Chondrocyte (in vitro differentiated cells): Measurements from ENCODE around the gene MRPL55. TPM values are rescaled to one million over a fixed set of nuclear protein-coding genes. Genes with fewer than 3 reads are reported as not detected.
A peak's percentile ranks its signal among the peaks of the same experiment; 100 is the strongest.

Experiments used
- DNase-seq: peaks from one replicate; pipeline ENCODE4 v3.0.0; 2021; ENCODE audit warnings: mixed read lengths, low spot score
- H3K27ac Mint-ChIP-seq: one replicate; pipeline ENCODE4 v1.8.0; 2021; ENCODE audit warnings: mild to moderate bottlenecking, moderate library complexity, mixed read lengths; ENCODE audit not compliant: unreplicated experiment
- H3K27me3 Mint-ChIP-seq: 2 replicates; pipeline ENCODE4 v1.8.0; 2021; ENCODE audit warnings: low read depth, mixed read lengths
- H3K36me3 Mint-ChIP-seq: 2 replicates; pipeline ENCODE4 v1.8.0; 2021; ENCODE audit warnings: low read depth, mixed read lengths
- H3K4me1 Mint-ChIP-seq: 2 replicates; pipeline ENCODE4 v1.8.0; 2021; ENCODE audit warnings: low read depth, mild to moderate bottlenecking, mixed read lengths
- H3K4me3 Mint-ChIP-seq: one replicate; pipeline ENCODE4 v1.8.0; 2021; ENCODE audit warnings: mild to moderate bottlenecking, moderate library complexity, mixed read lengths; ENCODE audit not compliant: unreplicated experiment
- H3K9me3 Mint-ChIP-seq: 2 replicates; pipeline ENCODE4 v1.8.0; 2021; ENCODE audit warnings: low read depth, mixed read lengths
- microRNA-seq: library from miRNA; unstranded; fragments of <30 nt; microRNA quantifications from one replicate; pipeline ENCODE4 v1.2.0, GENCODE V29; 2020; ENCODE audit warnings: borderline number of aligned reads
- total RNA-seq: library from RNA; stranded (reverse); gene quantifications from 3 replicates; pipeline ENCODE4 v1.2.1, GENCODE V29; 2021
- TF ChIP-seq, protein P1 (sequence below): fragments of 200-600 bp; sonication (generic); IDR thresholded peaks from 2 replicates; pipeline ENCODE4 v1.5.0; 2021; ENCODE audit warnings: antibody characterized with exemption, mild to moderate bottlenecking, moderate library complexity

MRPL55 gene
- total RNA-seq, 1 donor from 2014 or later, result 48.6 TPM

DNA sequence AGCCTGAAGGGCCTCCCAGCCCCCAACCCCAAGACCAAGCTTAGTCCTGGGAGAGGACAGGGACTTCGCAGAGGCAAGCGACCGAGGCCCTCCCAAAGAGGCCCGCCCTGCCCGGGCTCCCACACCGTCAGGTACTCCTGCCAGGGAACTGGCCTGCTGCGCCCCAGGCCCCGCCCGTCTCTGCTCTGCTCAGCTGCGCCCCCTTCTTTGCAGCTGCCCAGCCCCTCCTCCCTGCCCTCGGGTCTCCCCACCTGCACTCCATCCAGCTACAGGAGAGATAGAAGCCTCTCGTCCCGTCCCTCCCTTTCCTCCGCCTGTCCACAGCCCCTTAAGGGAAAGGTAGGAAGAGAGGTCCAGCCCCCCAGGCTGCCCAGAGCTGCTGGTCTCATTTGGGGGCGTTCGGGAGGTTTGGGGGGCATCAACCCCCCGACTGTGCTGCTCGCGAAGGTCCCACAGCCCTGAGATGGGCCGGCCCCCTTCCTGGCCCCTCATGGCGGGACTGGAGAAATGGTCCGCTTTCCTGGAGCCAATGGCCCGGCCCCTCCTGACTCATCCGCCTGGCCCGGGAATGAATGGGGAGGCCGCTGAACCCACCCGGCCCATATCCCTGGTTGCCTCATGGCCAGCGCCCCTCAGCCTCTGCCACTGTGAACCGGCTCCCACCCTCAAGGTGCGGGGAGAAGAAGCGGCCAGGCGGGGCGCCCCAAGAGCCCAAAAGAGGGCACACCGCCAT, 48.5 kb downstream of the MRPL55 start:
- TF ChIP-seq, protein P1, sequence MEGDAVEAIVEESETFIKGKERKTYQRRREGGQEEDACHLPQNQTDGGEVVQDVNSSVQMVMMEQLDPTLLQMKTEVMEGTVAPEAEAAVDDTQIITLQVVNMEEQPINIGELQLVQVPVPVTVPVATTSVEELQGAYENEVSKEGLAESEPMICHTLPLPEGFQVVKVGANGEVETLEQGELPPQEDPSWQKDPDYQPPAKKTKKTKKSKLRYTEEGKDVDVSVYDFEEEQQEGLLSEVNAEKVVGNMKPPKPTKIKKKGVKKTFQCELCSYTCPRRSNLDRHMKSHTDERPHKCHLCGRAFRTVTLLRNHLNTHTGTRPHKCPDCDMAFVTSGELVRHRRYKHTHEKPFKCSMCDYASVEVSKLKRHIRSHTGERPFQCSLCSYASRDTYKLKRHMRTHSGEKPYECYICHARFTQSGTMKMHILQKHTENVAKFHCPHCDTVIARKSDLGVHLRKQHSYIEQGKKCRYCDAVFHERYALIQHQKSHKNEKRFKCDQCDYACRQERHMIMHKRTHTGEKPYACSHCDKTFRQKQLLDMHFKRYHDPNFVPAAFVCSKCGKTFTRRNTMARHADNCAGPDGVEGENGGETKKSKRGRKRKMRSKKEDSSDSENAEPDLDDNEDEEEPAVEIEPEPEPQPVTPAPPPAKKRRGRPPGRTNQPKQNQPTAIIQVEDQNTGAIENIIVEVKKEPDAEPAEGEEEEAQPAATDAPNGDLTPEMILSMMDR, result peak; percentile 19
- H3K27me3 Mint-ChIP-seq, result peaks cover 39% of the 10 kb centered on the region
- DNase-seq, result peak; percentile 87
- peaks cover 9% of the 10 kb centered on the region for H3K4me1 Mint-ChIP-seq
- no peaks in the 10 kb centered on the region for H3K36me3 Mint-ChIP-seq
- H3K27ac Mint-ChIP-seq, result no peak overlapping the region
- H3K4me3 Mint-ChIP-seq, result no peak overlapping the region
- H3K9me3 Mint-ChIP-seq, result peaks cover 3% of the 10 kb centered on the region

DNA sequence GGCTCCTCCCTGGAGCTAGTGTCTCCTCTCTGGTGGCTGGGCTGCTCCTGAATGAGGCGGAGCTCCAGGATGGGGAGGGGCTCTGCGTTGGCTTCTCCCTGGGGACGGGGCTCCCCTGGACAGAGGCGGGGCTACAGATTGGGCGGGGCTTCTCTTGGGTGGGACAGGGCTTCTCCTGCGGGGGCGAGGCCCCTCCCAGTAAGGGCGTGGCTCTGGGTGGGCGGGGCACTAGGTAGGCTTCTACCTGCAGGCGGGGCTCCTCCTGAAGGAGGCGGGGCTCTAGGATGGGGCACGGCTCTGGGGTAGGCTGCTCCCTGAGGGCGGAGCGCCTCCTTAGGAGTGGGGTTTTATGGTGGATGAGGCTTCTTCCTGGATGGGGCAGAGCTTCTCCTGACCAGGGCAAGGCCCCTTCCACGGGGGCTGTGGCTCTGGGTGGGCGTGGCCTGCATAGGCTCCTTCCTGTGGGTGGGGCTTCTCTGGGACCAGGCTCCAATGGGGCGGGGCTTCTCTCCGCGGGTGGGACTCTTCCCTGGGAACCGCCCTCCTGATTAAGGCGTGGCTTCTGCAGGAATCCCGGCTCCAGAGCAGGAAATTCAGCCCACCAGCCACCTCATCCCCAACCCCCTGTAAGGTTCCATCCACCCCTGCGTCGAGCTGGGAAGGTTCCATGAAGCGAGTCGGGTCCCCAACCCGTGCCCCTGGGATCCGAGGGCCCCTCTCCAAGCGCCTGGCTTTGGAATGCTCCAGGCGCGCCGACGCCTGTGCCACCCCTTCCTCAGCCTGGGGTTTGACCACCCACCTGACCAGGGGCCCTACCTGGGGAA, 49.3 kb downstream of the MRPL55 start:
- Mint-ChIP-seq H3K27ac (no peak overlapping the region), H3K4me1 (peaks cover 9% of the 10 kb centered on the region), H3K36me3 (no peaks in the 10 kb centered on the region), H3K27me3 (peaks cover 43% of the 10 kb centered on the region), H3K9me3 (peaks cover 6% of the 10 kb centered on the region), H3K4me3 (no peak overlapping the region)
- TF ChIP-seq, protein P1, result no peak
- peak; percentile 88 for DNase-seq

DNA sequence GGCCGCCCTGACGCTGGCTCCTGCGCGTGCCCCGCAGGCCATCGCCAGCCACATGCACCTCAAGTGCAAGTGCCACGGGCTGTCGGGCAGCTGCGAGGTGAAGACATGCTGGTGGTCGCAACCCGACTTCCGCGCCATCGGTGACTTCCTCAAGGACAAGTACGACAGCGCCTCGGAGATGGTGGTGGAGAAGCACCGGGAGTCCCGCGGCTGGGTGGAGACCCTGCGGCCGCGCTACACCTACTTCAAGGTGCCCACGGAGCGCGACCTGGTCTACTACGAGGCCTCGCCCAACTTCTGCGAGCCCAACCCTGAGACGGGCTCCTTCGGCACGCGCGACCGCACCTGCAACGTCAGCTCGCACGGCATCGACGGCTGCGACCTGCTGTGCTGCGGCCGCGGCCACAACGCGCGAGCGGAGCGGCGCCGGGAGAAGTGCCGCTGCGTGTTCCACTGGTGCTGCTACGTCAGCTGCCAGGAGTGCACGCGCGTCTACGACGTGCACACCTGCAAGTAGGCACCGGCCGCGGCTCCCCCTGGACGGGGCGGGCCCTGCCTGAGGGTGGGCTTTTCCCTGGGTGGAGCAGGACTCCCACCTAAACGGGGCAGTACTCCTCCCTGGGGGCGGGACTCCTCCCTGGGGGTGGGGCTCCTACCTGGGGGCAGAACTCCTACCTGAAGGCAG, 50.0 kb downstream of the MRPL55 start:
- DNase-seq, result peak; percentile 79
- no peaks in the 10 kb centered on the region for H3K36me3 Mint-ChIP-seq
- no peak overlapping the region for H3K4me3 Mint-ChIP-seq
- peaks cover 9% of the 10 kb centered on the region for H3K4me1 Mint-ChIP-seq
- TF ChIP-seq, protein P1, result no peak
- H3K27me3 Mint-ChIP-seq, result peaks cover 44% of the 10 kb centered on the region
- no peak overlapping the region for H3K27ac Mint-ChIP-seq
- H3K9me3 Mint-ChIP-seq, result peaks cover 8% of the 10 kb centered on the region

DNA sequence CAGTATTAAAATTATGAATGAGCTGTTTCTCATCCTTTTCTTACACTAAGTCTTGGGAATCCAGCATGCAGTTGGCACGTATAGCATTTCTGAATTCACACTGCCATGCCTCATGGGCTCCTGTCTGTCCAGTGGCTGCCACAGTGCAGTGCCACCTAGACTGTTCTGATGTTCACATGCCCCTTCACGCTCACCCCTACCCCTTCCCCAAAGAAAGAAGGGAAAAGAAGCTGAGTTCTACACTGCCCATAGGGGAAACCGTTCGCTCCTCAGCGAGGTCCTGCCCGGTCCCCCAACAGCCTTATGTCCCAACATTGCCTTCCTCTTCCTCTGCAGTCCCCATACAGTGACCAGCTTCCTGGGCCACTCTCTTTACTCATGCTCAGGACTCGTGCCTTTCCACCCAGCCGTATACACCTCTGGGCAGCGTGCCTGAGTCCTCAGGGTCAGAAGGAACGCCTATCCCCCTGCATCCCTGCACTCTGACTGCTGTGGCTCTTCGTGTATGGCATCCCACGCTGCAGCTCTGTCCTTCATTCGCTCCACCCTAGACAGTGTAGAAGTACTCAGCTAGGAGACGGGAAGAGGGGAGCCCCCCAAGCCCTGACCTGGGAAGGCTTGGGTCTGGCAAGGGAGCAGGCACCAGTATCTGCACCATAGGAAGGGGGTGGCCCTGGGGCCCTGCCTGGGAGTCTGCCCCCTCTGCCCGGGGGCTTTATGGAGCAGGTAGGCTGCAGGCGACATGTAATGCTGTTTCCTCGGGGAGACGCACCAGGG, 50.7 kb downstream of the MRPL55 start:
- peaks cover 9% of the 10 kb centered on the region for H3K4me1 Mint-ChIP-seq
- peaks cover 2% of the 10 kb centered on the region for H3K36me3 Mint-ChIP-seq
- no peak overlapping the region for H3K4me3 Mint-ChIP-seq
- peaks cover 8% of the 10 kb centered on the region for H3K9me3 Mint-ChIP-seq
- H3K27ac Mint-ChIP-seq, result no peak overlapping the region
- peak; percentile 78 for DNase-seq
- H3K27me3 Mint-ChIP-seq, result peaks cover 47% of the 10 kb centered on the region
- TF ChIP-seq, protein P1, result no peak

Small RNAs within 50 kb of the gene (microRNA-seq; reads per million reads assigned to microRNA genes)
- gene MIR3620, result 8.9 reads per million, percentile 20 among the genes with 10 or more reads in this experiment

Other genes starting within 250 kb of the MRPL55 start
- 2.5 to 4.2 TPM (median 2.7 TPM) in 3 replicates for gene WNT9A, start 161.4 kb downstream of the MRPL55 start, total RNA-seq
- not detected in 3 replicates for gene WNT3A, start 102.3 kb downstream of the MRPL55 start, total RNA-seq
- 339 to 392 TPM (median 351 TPM) in 3 replicates for gene ARF1, start 26.6 kb downstream of the MRPL55 start, total RNA-seq
- 12.9 to 15.1 TPM (median 13.3 TPM) in 3 replicates for gene C1orf35, start 6.0 kb downstream of the MRPL55 start, total RNA-seq
- gene GUK1, start 31.0 kb upstream of the MRPL55 start, total RNA-seq, result 155 to 196 TPM (median 189 TPM) in 3 replicates
- gene GJC2, start 40.6 kb upstream of the MRPL55 start, total RNA-seq, result 1.5 to 2.0 TPM (median 1.8 TPM) in 3 replicates
- 5.2 to 7.7 TPM (median 5.9 TPM) in 3 replicates for gene IBA57, start 56.5 kb upstream of the MRPL55 start, total RNA-seq
- 6.3 to 11.4 TPM (median 10.2 TPM) in 3 replicates for gene OBSCN, start 98.7 kb upstream of the MRPL55 start, total RNA-seq